HEK293 (cell line): ENCODE data around the gene COL6A1.

ENCODE experiments used
- KLF8 ChIP-seq: fragments of 450-650 bp; formaldehyde crosslinking; IDR thresholded peaks from 2 replicates; pipeline ENCODE4 v1.5.1; 2016; ENCODE audit warnings: missing biosample characterization, missing genetic modification characterization
- MEIS1 ChIP-seq: sonication (generic); formaldehyde crosslinking; IDR thresholded peaks from 2 replicates; pipeline ENCODE4 v1.8.1; 2022; ENCODE audit warnings: missing genetic modification reagents, mild to moderate bottlenecking, borderline replicate concordance
- ZBTB20 ChIP-seq: fragments of 450-650 bp; formaldehyde crosslinking; IDR thresholded peaks from 2 replicates; pipeline ENCODE4 v1.5.1; 2016; ENCODE audit warnings: missing biosample characterization, missing genetic modification characterization
- ZFP69B ChIP-seq: fragments of 450-650 bp; formaldehyde crosslinking; IDR thresholded peaks from 2 replicates; pipeline ENCODE4 v1.5.1; 2016; ENCODE audit warnings: missing biosample characterization, missing genetic modification characterization
- ZNF10 ChIP-seq: fragments of 450-650 bp; formaldehyde crosslinking; IDR thresholded peaks from 2 replicates; pipeline ENCODE4 v1.5.1; 2017; ENCODE audit warnings: missing biosample characterization, missing genetic modification characterization
- ZNF473 ChIP-seq: fragments of 450-650 bp; formaldehyde crosslinking; IDR thresholded peaks from 2 replicates; pipeline ENCODE4 v1.5.1; 2017; ENCODE audit warnings: missing biosample characterization, missing genetic modification characterization
- ZNF521 ChIP-seq: fragments of 450-650 bp; formaldehyde crosslinking; IDR thresholded peaks from 2 replicates; pipeline ENCODE4 v1.5.1; 2017; ENCODE audit warnings: missing biosample characterization, mild to moderate bottlenecking, missing genetic modification characterization
- ZNF792 ChIP-seq: fragments of 450-650 bp; formaldehyde crosslinking; IDR thresholded peaks from 2 replicates; pipeline ENCODE4 v1.5.1; 2016; ENCODE audit warnings: missing biosample characterization, missing genetic modification characterization
- TF ChIP-seq, protein P1 (sequence below): fragments of 450-650 bp; formaldehyde crosslinking; IDR thresholded peaks from 2 replicates; pipeline ENCODE4 v1.5.1; 2016; ENCODE audit warnings: missing biosample characterization, missing genetic modification characterization
- TF ChIP-seq, protein P2 (sequence below): fragments of 450-650 bp; formaldehyde crosslinking; IDR thresholded peaks from 2 replicates; pipeline ENCODE4 v1.5.1; 2016; ENCODE audit warnings: missing biosample characterization, missing genetic modification characterization
- TF ChIP-seq, protein P3 (sequence below): fragments of 450-650 bp; formaldehyde crosslinking; IDR thresholded peaks from 2 replicates; pipeline ENCODE4 v1.5.1; 2016; ENCODE audit warnings: missing biosample characterization, missing genetic modification characterization
- TF ChIP-seq, protein P4 (sequence below): sonication (generic); formaldehyde crosslinking; IDR thresholded peaks from 2 replicates; pipeline ENCODE4 v1.8.1; 2022; ENCODE audit warnings: mild to moderate bottlenecking, moderate library complexity, missing genetic modification reagents

DNA sequence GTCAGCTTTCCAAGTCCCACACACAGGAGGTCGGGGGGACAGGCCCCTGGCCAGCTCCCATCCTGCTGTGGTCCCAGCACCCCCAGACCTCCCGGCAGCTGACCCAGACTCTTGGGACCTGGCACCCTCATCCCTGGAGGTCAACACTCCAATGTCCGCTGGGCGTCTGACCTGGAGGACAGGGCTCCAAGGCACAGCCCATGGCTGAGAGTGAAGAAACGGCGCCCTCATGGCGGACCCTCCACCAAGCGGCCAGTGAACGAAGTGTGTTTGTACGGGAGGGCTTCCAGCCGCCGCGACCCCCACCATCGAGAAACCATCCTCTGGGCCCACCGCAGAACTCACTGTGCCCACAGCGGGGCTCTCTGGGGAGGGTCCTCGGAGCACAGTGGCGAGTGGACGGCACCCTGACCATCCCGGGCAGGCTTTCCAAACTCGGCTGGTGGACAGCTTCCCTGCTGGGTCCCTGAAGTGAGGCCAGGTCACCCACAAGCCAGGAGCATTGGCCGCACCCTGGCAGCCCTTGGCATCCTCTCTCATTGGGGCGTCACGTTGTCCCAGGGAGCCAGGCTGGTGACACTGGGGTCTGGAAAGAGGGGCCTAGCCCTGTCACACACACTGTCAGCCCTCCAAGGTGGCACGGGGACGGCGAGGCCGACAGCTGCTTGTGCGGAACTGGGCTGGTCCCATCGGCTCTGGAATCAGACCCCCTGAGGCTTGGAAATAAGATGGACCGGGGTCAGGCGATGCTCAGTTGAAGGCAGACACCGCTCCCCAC, 68.5 kb downstream of the COL6A1 start:
- TF ChIP-seq, protein P1, sequence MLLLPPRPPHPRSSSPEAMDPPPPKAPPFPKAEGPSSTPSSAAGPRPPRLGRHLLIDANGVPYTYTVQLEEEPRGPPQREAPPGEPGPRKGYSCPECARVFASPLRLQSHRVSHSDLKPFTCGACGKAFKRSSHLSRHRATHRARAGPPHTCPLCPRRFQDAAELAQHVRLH: no peak
- TF ChIP-seq, protein P2, sequence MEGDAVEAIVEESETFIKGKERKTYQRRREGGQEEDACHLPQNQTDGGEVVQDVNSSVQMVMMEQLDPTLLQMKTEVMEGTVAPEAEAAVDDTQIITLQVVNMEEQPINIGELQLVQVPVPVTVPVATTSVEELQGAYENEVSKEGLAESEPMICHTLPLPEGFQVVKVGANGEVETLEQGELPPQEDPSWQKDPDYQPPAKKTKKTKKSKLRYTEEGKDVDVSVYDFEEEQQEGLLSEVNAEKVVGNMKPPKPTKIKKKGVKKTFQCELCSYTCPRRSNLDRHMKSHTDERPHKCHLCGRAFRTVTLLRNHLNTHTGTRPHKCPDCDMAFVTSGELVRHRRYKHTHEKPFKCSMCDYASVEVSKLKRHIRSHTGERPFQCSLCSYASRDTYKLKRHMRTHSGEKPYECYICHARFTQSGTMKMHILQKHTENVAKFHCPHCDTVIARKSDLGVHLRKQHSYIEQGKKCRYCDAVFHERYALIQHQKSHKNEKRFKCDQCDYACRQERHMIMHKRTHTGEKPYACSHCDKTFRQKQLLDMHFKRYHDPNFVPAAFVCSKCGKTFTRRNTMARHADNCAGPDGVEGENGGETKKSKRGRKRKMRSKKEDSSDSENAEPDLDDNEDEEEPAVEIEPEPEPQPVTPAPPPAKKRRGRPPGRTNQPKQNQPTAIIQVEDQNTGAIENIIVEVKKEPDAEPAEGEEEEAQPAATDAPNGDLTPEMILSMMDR (tag by site-specific recombination): no peak
- TF ChIP-seq, protein P3, sequence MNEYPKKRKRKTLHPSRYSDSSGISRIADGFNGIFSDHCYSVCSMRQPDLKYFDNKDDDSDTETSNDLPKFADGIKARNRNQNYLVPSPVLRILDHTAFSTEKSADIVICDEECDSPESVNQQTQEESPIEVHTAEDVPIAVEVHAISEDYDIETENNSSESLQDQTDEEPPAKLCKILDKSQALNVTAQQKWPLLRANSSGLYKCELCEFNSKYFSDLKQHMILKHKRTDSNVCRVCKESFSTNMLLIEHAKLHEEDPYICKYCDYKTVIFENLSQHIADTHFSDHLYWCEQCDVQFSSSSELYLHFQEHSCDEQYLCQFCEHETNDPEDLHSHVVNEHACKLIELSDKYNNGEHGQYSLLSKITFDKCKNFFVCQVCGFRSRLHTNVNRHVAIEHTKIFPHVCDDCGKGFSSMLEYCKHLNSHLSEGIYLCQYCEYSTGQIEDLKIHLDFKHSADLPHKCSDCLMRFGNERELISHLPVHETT (tag by site-specific recombination): no peak
- TF ChIP-seq KLF8 (tag by site-specific recombination) (no peak), ZNF521 (tag by site-specific recombination) (no peak), ZBTB20 (tag by site-specific recombination) (no peak), ZFP69B (tag by site-specific recombination) (no peak), MEIS1 (CRISPR knock-in tag) (no peak), ZNF10 (tag by site-specific recombination) (no peak), ZNF473 (tag by site-specific recombination) (no peak), ZNF792 (no peak)
- TF ChIP-seq, protein P4, sequence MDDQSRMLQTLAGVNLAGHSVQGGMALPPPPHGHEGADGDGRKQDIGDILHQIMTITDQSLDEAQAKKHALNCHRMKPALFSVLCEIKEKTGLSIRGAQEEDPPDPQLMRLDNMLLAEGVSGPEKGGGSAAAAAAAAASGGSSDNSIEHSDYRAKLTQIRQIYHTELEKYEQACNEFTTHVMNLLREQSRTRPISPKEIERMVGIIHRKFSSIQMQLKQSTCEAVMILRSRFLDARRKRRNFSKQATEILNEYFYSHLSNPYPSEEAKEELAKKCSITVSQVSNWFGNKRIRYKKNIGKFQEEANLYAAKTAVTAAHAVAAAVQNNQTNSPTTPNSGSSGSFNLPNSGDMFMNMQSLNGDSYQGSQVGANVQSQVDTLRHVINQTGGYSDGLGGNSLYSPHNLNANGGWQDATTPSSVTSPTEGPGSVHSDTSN (CRISPR knock-in tag): no peak
